Measurements from ENCODE around the gene FAM13C. TPM values are rescaled to one million over a fixed set of nuclear protein-coding genes. Genes with fewer than 3 reads are reported as not detected.

Gene FAM13C
- total RNA-seq, 1 experiment from 2014 or later, result not detected

DNA sequence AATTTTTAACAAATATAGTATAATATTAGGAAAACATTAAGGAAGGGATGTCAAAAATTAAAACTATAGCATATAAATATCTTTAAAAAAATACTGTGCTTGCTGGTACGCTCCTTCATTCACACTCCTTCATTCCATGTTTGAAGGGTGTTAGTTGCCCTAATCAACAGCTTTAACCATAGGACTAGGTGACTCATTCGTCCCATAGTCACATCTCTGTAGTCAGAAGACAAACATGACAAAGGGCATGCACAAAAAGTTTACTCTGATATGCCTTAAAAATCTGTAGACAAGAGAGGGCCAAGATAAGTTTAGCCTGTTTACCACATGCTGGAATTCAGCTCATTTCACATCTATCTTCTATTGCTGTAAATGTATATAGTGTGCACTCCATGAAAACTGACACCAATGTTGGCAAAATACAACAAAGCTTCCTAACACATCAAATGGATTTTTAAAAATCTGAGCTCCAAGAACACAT is 646 bp downstream of the FAM13C start:
- peak; percentile 20 for DNase-seq (ENCODE audit: low spot score)

DNA sequence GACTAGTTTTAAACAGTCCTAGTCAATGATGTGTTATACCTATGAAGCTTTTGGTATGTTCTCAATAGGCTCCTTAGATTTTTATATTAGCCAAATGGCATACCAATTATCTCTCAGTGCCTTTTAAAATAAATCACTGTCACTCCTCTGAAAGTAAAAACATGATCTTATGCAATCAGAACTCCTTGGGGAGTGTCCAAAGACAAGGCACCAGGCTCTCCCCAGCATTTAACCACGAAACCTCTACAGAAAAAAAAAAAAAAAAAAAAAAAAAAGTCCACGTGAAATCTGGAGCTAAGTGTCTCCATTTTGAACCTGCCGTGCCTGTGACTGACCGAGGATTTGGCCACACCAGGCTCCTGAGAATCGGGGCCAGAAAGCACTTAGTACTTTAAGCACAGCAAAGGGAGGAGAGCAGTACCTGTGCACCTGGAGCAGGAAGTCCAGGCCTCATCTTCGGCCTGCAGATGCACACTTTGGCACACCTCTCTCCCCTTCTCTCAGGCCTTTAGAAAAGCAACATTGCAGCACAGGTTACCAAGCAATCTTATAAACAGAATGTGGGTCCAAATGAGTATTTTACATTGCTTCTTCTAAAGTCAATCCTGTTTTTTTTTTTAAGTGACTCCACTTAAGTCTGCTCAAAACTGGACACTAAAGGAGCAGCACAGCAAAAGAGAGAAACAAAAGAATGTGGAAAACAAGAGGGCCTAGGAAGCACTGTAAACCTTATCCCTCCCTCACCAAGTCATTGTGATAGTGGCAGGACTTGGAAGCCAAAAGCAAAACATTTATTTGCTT is 1.5 kb downstream of the FAM13C start:
- DNase-seq (ENCODE audit: low spot score), result peak; percentile 6

DNA sequence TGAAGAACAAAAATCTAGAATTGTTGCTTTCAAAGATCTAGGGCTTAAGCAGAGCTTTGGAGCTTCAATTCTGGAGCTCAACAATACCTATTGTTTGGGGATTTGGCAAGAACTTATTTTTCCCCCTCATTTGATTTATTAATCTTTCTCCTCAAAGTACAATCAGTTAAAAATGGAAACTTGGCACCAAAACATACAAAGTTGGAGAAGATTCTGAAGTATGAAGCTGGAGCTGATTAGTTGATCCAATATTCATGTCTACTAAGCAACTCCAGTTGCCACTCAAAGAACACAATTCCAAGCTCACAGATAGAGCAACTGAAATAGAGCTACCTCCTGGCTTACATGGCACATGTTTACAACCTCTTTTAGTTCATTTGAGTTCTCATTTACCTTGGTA is 3.8 kb downstream of the FAM13C start:
- no peak for DNase-seq (ENCODE audit: low spot score)

DNA sequence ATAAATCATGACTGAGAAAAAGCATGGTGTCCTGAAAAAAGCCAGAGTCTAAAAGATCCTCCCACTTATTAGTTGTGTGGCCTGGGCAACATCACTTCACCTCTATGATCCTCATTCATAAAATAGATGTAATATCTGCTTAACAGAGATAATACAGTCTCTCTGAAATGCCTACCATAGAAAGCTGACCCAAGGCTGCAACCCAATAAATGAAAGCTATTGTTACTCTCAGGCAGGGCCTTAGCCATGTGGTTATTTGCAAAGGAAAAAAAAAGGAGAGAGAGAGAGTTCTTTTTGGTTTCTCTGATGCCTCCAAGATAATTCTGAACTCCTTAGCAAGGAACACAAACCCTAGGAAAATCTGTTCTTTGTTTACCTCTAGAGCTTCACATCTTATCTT is 7.9 kb downstream of the FAM13C start:
- no peak for DNase-seq (ENCODE audit: low spot score)

DNA sequence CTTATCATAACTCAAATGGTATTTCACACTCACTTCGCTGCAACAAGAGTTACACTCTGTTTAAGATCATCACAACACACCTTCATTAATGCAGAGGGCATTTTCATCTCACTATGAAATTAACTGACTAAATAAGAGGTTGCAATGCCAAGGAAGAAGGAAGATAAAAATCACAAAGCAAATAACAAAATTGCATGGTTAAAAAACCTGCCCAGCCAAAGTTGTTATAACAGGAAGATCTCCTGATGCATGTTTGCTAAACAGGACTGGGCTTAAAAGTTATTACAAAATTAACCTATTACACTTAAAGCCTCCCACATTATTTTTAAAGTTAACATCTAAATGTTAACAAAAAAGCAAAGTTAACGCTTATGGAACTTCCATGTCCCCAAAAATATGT is 11.8 kb downstream of the FAM13C start:
- no peak for DNase-seq (ENCODE audit: low spot score)

DNA sequence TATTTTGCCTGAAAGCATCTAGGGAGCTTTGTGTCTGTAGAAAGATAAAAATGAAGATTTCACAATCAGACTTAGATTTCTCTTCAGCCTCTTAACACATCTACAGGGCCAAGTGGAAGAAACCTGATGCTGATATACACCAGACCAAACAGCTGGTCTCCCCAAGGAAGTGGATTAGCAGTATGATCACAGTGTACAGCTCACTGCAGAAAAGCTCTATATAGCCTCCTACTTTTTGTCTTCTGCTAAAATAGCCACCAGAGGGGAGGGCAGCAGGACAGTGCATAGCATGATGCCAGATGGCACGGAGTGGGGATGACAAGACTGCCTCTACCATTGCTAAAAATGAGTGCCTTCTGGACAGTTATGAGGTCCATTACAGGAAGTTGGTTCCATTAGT is 16.0 kb downstream of the FAM13C start:
- DNase-seq (ENCODE audit: low spot score), result no peak

DNA sequence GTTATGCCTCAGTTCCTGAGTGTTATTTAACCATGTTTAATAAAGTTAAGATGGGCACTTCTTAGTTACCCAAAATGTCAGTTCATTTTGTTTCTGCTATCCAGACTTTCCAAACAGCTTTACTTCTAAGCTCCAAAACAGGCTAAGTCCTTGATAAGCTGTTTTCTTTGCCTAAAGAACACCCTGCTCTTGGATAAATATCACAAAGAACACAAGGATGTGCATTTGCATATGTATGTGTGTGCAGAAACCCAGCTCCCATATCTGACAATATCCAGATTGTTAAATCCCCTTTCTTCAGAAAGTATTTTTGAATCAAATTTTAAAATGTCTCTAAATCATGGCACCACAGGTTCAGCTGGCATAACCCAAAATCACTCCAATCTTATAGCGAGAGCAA is 19.6 kb downstream of the FAM13C start:
- no peak for DNase-seq (ENCODE audit: low spot score)

DNA sequence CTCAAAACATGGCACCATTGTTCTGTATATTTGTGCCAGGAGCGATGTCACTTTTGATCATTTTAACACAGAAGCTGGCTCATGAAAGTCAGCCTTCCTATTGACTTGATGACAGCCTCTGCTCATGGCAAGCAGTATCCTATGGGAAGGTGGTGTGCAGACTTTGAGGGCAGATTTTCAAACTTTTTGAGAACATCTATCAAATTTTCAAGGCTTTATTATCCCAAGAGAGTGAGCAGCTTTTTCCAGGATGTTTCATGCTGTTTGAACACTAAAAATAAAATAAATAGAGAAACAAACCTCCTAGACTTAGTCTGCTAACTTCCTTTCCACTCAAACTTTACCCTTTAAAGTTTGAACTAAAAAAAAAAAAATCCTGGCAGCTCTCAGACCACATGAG is 20.3 kb downstream of the FAM13C start:
- DNase-seq (ENCODE audit: low spot score), result no peak

DNA sequence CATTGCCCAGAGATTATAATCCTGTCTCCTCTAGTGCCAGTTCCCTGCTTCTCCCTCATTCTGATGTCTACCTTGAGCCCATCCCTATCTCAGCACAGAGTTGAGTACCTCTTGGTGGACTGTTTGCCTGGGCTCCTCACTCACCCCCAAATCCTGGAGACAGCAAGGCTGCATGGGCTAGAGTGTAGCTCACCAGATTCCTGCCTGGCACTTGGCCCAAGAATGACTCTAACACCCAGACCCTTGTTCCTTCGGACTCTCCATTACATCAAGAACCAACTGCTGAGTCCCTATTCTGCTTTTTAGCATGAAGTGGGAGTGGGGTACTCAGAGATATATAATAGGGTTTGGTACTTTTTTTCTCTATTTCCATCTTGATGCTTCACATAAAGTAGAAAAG is 22.1 kb downstream of the FAM13C start:
- no peak for DNase-seq (ENCODE audit: low spot score)

DNA sequence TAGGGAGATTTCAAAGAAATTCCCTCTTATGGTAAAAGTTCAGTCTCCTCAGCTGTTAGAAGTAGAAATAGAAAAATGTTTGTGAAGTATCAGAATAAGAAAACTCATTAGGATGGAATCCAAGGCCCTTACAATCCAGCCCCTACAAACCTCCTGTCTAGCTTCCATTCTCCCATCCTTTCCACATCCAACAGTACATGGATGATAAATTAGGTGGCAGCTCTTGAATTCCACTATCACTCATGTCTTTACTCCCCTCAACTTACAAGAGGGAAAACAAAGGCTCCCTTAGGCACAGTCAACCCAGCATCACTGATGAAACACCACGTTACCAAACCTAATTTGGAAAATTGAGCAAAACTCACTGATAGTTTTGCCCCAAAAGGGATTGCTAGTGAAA is 23.0 kb downstream of the FAM13C start:
- no peak for DNase-seq (ENCODE audit: low spot score)

DNA sequence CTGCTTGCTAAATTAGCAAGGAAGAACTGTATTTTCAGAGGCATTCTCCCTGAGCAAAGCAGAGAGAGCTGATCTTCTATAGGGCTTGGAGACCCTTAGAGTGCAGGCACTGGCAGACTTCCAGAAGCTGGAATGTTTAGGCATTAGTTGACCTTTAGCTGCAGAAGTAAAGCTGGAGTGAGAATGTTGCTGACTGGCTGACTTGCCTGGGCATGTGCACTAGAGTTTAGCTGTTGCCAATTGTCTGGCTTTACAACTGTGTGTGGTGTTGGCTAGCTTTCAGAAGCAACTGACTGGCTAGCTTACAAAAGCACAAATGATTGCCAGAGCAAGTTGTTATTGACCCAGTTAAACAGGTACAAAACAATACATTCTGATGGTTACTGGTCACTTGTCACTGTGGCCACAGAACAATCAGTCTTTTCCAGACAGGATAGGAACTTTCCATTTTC is 25.1 kb downstream of the FAM13C start:
- no peak for DNase-seq (ENCODE audit: low spot score)

DNA sequence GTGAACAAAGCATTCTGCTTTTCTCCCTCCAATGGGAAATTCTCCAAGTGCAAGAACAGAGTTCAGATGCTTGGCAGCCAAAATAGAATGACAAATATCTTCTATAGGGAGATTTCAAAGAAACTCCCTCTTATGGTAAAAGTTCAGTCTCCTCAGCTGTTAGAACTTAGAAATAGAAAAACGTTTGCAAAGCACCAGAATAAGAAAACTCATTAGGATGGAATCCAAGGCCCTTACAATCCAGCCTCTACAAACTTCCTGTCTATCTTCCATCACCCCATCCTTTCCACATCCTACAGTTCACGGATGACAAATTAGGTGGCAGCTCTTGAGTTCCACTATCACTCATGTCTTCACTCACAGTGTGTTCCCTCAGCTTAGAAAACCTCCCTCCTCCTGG is 25.7 kb downstream of the FAM13C start:
- DNase-seq (ENCODE audit: low spot score), result no peak

DNA sequence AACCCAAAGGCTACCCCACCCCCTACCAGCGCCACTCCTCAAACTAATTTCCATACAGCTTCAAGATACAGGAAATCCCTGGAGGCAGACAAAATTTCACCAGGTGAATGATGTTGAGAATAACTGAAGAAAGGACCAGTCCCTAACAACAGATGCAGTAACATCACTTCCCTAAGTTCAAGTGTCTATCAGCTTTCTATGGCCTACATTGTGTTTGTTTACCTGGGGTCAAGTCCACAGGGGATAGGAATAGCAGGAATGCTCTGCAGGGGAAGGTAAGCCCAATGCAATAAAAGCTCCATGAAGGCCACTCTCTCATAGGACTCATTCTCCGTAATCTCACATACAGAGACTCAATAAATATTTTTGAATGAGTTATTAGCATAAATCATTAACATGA is 26.9 kb downstream of the FAM13C start:
- no peak for DNase-seq (ENCODE audit: low spot score)

DNA sequence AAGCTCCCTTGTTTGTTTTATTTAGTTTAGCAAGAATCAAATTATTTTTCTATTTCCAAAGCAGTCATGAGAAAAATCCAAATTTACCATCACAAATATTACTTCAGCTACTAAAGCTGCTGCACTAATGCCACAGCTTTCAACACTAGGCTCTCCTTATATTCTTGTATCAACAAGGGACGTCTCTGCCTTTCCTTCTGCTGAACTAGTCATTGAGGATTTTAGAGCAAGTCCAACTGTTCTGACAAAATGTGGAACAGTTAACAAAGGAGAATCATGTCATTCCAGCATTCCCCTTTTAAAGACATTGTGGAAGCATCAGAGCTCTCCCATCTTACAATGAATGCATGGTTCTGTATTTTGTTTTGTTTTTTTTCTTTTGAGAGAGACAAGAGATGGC is 28.6 kb downstream of the FAM13C start:
- DNase-seq (ENCODE audit: low spot score), result no peak

DNA sequence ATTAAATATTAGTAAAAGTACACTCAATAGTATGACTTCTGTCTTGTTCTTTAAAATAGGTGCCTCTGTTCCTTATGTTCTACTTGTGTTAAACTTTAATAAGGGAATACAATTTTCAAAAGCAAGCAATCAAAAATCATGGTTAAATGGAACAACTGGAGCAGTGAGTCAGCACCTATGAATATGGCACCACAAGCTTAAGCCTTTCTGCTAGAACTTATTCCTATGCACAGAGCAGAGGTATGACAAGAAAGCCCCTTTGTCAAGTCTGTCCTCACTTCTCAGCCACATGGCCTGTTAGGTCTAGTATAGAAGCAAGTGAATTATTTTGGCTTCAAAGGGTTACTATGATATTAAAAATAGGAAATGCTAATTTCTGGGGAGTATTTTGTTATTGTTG is 29.8 kb downstream of the FAM13C start:
- DNase-seq (ENCODE audit: low spot score), result no peak

DNA sequence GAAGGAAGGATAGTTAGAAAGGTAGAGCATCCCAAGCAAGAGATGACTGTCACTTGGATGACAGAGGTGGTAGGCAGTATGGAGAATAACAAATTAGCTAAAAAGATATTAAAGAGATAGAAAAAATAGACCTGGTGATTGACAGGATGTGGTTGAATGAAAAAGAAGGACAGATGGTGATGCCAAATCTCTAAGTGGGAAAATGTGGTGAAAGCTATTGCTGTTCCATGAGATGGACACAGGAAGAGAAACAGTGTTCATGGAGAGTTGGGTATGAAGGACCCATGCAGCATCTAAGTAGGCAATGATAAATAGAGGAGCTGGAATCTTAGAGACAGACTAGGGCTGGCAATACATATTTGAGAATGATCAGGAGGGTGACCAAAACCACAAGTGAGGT is 30.7 kb downstream of the FAM13C start:
- DNase-seq (ENCODE audit: low spot score), result no peak

DNA sequence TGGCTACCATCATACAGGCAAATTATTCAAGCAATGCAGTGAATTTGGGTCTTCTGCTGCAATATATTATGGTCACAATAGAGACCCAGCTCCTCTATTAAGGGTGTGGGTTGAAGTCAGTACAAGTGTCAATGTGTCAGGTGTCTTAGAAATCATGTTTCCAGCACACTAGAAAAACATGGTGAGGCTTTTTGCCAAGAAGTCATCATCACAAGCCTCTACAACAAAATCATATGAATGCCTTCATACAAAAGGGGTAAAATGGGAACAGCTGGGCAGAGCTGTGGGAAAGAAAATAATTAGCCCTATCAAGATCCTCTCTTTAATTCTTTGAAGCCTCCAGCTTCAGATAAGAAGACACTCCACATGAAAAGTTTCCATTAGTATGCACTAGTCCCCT is 37.2 kb downstream of the FAM13C start:
- no peak for DNase-seq (ENCODE audit: low spot score)

DNA sequence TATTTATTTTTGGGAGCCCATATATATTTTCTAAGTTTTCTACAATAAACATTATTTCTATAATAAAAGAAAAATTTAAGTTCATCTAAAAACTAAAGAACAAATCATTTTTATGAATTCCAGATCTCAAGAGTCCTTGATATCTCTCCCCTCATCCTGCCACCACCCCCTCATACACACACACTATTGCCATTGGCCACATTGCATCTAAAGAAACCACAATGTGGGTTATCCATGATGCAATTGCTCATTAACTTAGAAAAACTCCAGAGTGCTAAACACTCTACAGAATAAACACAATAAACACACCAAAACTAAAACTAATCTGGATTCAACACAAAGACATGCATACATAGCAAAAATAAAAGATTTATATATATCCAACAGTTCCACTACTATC is 37.8 kb downstream of the FAM13C start:
- no peak for DNase-seq (ENCODE audit: low spot score)

DNA sequence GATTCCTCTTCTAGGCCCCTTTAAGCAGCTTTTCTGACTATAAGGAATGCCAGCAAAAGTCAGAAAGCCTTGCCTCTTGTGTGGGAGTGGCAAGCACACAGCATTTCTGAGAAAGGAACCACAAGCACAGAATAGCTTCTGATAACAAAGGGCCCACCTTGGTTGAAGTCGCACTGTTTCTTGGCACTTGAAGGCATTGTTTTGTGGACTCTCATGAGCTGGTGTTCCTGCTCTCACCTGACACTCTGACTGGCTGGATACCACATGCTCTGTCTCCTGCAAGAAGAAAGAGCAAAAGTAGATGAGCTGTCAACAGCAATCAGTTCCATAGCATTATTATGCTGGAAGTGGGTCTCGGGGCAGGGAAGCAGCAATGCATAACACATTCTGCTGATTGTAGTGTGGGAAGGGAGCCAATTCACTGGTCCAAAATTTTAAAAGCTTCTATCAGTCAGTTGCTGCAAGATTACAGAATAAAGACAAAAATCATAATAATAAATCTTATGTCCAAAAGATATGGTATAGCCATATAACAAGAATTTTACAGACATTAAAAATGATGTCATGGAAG is 38.4 kb downstream of the FAM13C start:
- no peak for DNase-seq (ENCODE audit: low spot score)

DNA sequence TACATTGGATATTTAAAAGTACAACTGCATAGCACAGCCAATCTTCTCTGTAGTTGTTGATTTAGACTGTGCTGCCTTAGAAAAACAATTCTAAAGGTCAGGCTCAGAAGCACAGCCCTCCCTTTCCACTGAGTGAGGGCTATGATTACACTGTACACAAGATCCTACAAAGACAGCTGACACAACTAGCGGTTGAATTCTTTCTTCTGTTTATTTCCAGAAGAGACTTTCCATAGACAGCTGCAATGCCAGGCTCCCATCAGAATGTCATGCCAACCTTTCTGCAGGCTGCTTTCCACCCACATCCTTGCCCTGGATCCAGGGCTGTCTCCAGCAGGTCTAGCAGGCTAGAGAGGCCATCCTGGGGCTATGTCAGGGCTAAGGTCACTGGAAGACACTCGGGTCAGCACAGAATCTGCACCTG is 39.3 kb downstream of the FAM13C start:
- DNase-seq (ENCODE audit: low spot score), result no peak

DNA sequence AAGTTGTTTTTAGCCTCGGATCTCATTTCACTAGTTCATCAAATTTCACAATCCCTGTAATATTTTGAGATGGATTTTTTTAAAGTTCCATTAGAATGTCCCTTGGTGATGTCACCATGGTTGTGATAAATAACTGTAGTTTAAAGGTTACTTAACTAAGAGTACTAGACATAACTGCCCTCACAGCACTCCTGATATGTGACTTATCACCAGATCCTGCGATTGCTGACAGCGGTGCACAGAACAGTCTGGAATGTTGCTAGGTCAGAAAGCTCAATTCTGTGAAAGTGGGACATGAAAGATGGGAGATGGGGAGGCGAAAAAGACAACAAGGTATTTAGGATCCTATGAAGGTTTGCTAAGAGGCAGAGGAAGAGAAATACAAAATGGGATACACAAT is 40.2 kb downstream of the FAM13C start:
- DNase-seq (ENCODE audit: low spot score), result no peak

DNA sequence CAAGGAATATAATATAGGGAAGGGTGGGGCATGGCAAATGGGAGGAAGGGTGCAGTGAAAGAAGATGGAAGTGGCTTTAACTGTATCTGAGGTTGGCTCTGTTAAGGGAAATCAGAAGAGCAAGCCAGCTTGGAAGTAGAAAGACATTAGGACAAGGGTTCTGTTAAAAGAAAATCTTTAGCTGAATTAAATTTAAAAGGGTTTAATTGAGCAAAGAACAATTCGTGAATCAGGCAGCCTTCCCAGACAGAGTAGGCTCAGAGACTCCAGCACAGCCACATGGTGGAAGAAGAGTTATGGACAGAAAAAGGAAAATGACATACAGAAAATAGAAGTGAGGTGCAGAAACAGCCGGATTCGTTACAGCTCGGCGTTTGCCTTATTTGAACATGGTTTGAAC is 42.0 kb downstream of the FAM13C start:
- DNase-seq (ENCODE audit: low spot score), result no peak

DNA sequence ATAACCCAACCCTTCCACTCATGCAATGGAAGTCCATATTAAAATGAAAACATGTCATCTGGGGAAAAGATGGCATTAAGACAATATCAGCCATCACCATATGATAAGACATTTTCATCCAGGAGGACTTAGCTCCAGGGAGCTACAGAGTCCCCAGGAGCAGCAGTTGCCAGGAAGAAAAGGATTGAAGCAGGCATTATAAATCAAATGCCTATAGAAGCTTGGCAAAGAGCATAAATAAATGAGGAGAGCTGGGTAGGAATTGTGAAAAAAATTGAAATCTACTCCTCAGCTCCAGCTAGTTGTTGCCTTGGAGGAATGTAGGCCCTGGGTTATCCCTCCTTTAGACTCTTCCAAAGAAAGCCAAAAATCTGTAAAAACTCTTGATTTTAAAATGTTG is 42.5 kb downstream of the FAM13C start:
- DNase-seq (ENCODE audit: low spot score), result no peak

DNA sequence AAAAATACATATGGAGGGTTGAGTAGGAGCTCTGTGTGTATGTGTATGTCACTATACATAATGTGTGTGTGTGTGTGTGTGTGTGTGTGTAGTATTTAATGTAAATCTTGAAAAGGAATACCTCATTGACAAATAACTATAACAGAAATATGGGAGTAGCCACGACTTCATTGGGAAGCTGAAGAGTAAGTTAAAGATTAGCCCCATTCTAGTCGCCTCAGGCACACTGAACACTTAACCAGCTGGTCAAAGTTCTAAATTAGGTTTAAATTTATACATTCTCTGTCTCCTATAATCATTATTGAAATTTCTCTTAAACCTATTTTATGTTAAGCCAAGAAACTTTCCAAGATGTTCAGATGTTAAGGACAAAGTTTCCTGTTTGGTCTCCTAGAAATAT is 45.3 kb downstream of the FAM13C start:
- no peak for DNase-seq (ENCODE audit: low spot score)
